ENCODE data around the gene ADGRG4.

ADGRG4 gene

DNA sequence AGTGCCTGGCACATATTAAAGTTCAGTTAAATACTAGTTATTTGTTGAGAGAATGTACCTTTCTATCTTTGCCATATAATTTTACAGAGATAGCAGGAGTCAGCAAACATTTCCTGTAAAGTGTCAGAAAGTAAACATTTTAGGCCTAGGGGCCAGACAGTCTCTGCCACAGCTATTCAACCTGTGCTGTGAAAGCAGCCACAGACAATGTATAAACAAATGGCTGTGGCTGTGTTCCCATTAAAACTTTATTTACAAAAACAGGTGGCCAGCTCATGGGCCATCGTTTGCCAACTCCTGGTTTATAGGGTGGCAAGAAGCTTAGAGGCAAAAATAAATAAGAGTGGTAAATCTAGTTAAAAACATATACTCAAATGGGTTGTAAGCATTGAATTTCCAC, 153.0 kb downstream of the ADGRG4 start:
- DNase-seq = no peak
- no peaks in the 10 kb centered on the region for H3K36me3 ChIP-seq (replicated peaks)
- in situ Hi-C loops (cut with HindIII; ENCODE audit: low pct_ligation_motif_present, low sequenced_read_pairs) = no loop called here
- no peaks in the 10 kb centered on the region for H3K27me3 ChIP-seq (replicated peaks)
- no peak overlapping the region for H3K27ac ChIP-seq
- TF ChIP-seq, protein P1, sequence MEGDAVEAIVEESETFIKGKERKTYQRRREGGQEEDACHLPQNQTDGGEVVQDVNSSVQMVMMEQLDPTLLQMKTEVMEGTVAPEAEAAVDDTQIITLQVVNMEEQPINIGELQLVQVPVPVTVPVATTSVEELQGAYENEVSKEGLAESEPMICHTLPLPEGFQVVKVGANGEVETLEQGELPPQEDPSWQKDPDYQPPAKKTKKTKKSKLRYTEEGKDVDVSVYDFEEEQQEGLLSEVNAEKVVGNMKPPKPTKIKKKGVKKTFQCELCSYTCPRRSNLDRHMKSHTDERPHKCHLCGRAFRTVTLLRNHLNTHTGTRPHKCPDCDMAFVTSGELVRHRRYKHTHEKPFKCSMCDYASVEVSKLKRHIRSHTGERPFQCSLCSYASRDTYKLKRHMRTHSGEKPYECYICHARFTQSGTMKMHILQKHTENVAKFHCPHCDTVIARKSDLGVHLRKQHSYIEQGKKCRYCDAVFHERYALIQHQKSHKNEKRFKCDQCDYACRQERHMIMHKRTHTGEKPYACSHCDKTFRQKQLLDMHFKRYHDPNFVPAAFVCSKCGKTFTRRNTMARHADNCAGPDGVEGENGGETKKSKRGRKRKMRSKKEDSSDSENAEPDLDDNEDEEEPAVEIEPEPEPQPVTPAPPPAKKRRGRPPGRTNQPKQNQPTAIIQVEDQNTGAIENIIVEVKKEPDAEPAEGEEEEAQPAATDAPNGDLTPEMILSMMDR (IDR thresholded peaks at IDR 0.05; ENCODE audit: low read depth, low read length, missing control alignments) = no peak
- no peak overlapping the region for H3K4me3 ChIP-seq (ENCODE audit: low read depth, low read length)

DNA sequence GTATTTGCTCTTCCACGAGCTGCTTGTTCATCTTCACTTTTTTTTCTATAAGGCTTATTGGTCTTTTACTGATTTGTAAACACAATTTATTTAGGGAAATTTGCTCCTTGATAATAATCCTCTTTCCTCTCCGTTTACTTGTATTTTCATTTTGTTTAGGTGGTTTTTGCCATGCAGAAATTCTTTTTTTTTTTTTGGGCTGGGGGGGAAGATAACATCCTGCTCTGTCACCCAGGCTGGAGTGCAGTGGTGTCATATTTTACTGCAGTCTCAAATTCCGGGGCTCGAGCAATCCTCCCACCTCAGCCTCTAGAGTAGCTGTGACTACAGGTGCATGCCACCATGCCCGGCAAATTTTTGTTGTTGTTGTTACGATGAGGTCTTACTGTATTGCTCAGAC, 155.4 kb downstream of the ADGRG4 start:
- no peaks in the 10 kb centered on the region for H3K36me3 ChIP-seq (replicated peaks)
- no peak overlapping the region for H3K27ac ChIP-seq
- in situ Hi-C loops (cut with HindIII; ENCODE audit: low pct_ligation_motif_present, low sequenced_read_pairs) = no loop called here
- no peak for DNase-seq
- no peak overlapping the region for H3K4me3 ChIP-seq (ENCODE audit: low read depth, low read length)
- H3K27me3 ChIP-seq (replicated peaks) = no peaks in the 10 kb centered on the region
- TF ChIP-seq, protein P1 (IDR thresholded peaks at IDR 0.05; ENCODE audit: low read depth, low read length, missing control alignments) = no peak

DNA sequence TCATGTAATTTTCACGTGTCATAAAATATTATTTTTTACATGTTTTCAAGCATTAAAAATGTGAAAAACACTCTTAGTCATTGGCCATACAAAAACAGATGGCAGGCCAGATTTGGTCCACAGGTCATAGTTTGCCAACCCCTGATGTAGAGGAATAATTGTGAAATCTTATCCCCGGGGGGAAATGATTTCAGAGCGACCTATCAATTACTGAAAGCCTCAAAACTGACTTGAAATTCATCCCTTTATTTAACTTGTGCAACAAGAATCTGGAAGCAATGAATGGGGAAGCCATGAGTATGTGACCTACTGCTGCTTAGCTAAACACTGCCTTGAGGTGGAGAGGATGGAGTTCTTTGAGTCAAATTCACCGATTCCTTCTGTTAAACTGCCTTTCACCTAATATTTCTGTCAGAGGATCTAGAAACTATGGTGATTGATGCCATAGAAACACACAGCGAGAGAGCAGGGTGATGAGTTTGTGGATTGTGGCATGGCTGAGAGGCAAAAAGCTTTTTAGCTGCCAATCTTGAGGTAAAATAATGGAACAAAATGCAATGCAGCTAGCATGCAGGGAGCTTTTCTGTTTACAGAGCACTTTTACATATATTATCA, 156.6 kb downstream of the ADGRG4 start:
- Histone ChIP-seq H3K27ac (no peak overlapping the region), H3K36me3 (replicated peaks) (no peaks in the 10 kb centered on the region), H3K4me3 (ENCODE audit: low read depth, low read length) (no peak overlapping the region), H3K27me3 (replicated peaks) (no peaks in the 10 kb centered on the region)
- in situ Hi-C loops (cut with HindIII; ENCODE audit: low pct_ligation_motif_present, low sequenced_read_pairs) = no loop called here
- TF ChIP-seq, protein P1 (IDR thresholded peaks at IDR 0.05; ENCODE audit: low read depth, low read length, missing control alignments) = no peak
- DNase-seq = no peak

DNA sequence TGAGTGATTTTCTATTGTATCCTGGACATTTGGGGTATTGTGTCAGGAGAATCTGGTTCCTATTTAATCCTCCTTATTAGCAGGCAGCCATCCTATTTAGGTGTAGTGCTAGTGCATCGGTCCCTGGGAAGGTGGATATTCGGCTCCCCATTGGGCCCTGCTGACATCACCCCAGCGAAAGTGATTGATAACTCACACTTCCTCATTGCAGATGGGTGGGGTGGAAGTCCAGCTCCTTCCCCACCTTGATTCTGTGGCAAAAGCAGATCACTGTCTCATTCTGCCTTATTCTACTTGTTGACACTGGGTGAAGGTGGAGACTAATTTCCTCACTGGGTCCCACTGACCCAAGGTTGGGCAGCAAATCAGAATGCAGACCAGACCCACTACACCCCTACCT, 163.8 kb downstream of the ADGRG4 start:
- Histone ChIP-seq H3K4me3 (ENCODE audit: low read depth, low read length) (no peak overlapping the region), H3K27me3 (replicated peaks) (no peaks in the 10 kb centered on the region), H3K27ac (no peak overlapping the region), H3K36me3 (replicated peaks) (no peaks in the 10 kb centered on the region)
- in situ Hi-C loops (cut with HindIII; ENCODE audit: low pct_ligation_motif_present, low sequenced_read_pairs) = no loop called here
- no peak for DNase-seq
- TF ChIP-seq, protein P1 (IDR thresholded peaks at IDR 0.05; ENCODE audit: low read depth, low read length, missing control alignments) = no peak
